Measurements from ENCODE around the gene SOX6. TPM values are rescaled to one million over a fixed set of nuclear protein-coding genes. Genes with fewer than 3 reads are reported as not detected.

The SOX6 gene
- polyA plus RNA-seq, 1 of the 3 experiments (the other 2 are of a cell fraction): 0.03 TPM

DNA sequence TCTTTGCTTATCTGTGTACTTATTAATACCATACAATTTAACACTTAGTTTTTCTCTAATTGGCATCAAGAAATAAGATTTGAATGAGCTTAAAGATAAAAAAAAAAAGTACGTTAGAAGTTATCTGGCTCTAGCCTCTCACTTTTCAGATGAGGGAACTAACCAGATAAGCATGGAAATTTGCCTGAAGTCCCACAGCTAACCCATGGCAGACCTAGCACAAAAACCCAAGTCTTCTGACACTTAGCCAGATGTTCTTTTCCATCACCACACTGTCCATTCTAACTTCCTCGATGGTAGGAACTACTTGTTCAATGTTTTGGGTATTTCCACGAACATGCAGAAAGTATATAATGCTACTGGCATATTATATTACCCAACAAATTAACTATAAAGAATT is 7.4 kb upstream of the SOX6 start (continued):
- TF ChIP-seq CHD2 (IDR thresholded peaks at IDR 0.05; ENCODE audit: low read length, partially characterized antibody) (no peak), SIN3A (IDR thresholded peaks at IDR 0.05; ENCODE audit: borderline replicate concordance, low read depth, low read length) (no peak)

DNA sequence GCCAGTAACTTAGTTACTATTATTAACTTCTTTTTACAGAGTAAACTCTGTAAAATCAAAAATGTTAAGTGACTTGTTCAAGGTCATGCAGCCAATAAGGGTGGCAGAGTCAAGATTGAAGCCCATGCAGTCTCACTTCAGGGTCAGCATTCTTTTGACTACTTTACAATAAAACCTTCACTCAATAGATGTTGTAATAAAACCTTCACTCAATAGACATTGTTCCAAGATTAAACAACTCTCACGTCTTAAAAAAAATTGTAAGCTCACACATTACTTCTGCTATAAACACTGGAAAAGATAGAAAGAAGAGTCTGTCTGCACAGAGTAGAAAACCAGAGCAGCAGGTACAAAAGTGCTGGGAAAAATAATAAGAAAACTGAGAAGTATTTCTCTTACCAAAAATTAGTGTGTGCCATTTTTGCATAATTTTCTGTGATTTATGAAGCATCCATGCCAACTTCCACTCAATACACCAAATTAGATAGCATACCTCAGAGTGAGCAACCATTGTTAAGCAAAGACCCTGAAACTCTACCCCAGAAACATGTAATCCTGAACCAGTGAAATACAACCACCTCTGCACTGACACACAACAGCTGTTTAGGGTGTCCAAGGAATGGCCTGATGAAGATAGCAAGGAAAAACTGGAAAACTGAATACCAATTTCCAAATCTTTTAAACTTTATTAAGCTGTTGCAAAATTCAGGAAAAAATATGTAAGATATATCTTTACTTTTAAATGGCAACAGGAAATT is 4.9 kb upstream of the SOX6 start:
- Histone ChIP-seq H2AFZ (ENCODE audit: low read depth) (no peak overlapping the region), H3K27ac (ENCODE audit: low read depth in 2 of 2, low read length in 1 of 2) (no peak overlapping the region), H4K20me1 (ENCODE audit: insufficient read depth) (no peaks in the 10 kb centered on the region), H3K9me2 (no peaks in the 10 kb centered on the region), H3K4me2 (no peak overlapping the region), H3F3A (replicated peaks; ENCODE audit: insufficient read depth) (no peaks in the 10 kb centered on the region), H3K27me3 (ENCODE audit: insufficient read depth) (no peaks in the 10 kb centered on the region), H3K4me3 (ENCODE audit: low read depth in 2 of 2, low read length in 1 of 2) (no peak overlapping the region), H3K79me2 (ENCODE audit: insufficient read depth) (no peaks in the 10 kb centered on the region), H3K36me3 (replicated peaks in 1 of 2; ENCODE audit: control insufficient read depth in 1 of 2, insufficient read depth in 2 of 2, low read length in 1 of 2) (no peaks in the 10 kb centered on the region), H3K4me1 (ENCODE audit: control insufficient read depth in 1 of 2, insufficient read depth in 2 of 2, low read depth in 1 of 2, low read length in 1 of 2) (no peaks in the 10 kb centered on the region), H3K9ac (no peak overlapping the region), H3K9me3 (no peaks in the 10 kb centered on the region)
- WGBS (ENCODE audit: low lambda C conversion rate): 47% methylated on average over 1 of the region's 1 CpG
- TF ChIP-seq GABPA (IDR thresholded peaks at IDR 0.05; ENCODE audit: low read depth) (no peak), MXI1 (IDR thresholded peaks at IDR 0.05; ENCODE audit: low read depth, low read length) (no peak), YY1 (IDR thresholded peaks at IDR 0.05; ENCODE audit: low read depth) (no peak), FOXJ3 (CRISPR knock-in tag; IDR thresholded peaks at IDR 0.05) (no peak), RAD21 (IDR thresholded peaks at IDR 0.05; ENCODE audit: low read length) (no peak), CHD2 (IDR thresholded peaks at IDR 0.05; ENCODE audit: low read length, partially characterized antibody) (no peak), TAF1 (IDR thresholded peaks at IDR 0.05; ENCODE audit: borderline replicate concordance, low read depth, low read length) (no peak)
- TF ChIP-seq, protein P1, sequence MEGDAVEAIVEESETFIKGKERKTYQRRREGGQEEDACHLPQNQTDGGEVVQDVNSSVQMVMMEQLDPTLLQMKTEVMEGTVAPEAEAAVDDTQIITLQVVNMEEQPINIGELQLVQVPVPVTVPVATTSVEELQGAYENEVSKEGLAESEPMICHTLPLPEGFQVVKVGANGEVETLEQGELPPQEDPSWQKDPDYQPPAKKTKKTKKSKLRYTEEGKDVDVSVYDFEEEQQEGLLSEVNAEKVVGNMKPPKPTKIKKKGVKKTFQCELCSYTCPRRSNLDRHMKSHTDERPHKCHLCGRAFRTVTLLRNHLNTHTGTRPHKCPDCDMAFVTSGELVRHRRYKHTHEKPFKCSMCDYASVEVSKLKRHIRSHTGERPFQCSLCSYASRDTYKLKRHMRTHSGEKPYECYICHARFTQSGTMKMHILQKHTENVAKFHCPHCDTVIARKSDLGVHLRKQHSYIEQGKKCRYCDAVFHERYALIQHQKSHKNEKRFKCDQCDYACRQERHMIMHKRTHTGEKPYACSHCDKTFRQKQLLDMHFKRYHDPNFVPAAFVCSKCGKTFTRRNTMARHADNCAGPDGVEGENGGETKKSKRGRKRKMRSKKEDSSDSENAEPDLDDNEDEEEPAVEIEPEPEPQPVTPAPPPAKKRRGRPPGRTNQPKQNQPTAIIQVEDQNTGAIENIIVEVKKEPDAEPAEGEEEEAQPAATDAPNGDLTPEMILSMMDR (IDR thresholded peaks at IDR 0.05): no peak
- ChIA-PET CTCF (no interaction called here), POLR2A (no interaction called here)
- DNase-seq: no peak

DNA sequence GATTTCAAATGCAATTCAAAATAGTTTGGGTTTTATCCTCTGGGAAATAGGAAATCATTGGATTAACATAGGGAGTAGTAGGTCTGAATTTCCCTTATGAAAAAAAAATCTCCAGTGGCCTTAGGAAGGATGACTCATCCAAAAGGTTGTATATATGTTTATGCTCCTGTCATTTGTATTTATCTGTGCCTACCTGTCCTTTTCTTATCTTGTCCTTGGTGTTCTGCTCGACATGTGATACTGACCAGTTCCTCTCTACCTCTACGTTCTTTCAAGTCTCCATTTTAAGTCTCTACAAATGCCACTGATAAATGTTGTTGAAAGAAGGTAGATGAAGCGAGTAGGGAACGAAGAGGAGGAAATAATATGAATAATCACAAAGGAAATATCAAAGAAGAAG is 3.0 kb upstream of the SOX6 start:
- ChIA-PET POLR2A (no interaction called here), CTCF (no interaction called here)
- Histone ChIP-seq H3K27ac (ENCODE audit: low read depth in 2 of 2, low read length in 1 of 2) (no peak overlapping the region), H2AFZ (ENCODE audit: low read depth) (no peak overlapping the region), H3K4me2 (no peak overlapping the region), H3K9me3 (no peaks in the 10 kb centered on the region), H4K20me1 (ENCODE audit: insufficient read depth) (no peaks in the 10 kb centered on the region), H3K4me1 (ENCODE audit: control insufficient read depth in 1 of 2, insufficient read depth in 2 of 2, low read depth in 1 of 2, low read length in 1 of 2) (no peaks in the 10 kb centered on the region), H3F3A (replicated peaks; ENCODE audit: insufficient read depth) (no peaks in the 10 kb centered on the region), H3K36me3 (replicated peaks in 1 of 2; ENCODE audit: control insufficient read depth in 1 of 2, insufficient read depth in 2 of 2, low read length in 1 of 2) (no peaks in the 10 kb centered on the region), H3K4me3 (ENCODE audit: low read depth in 2 of 2, low read length in 1 of 2) (no peak overlapping the region), H3K27me3 (ENCODE audit: insufficient read depth) (no peaks in the 10 kb centered on the region), H3K9ac (no peak overlapping the region), H3K79me2 (ENCODE audit: insufficient read depth) (no peaks in the 10 kb centered on the region), H3K9me2 (no peaks in the 10 kb centered on the region)
- no peak for DNase-seq
- 34% methylated on average over 4 of the region's 4 CpGs for WGBS (ENCODE audit: low lambda C conversion rate)
- TF ChIP-seq EZH2phosphoT487 (IDR thresholded peaks at IDR 0.05; ENCODE audit: borderline replicate concordance, low read depth): no peak
- TF ChIP-seq, protein P1 (IDR thresholded peaks at IDR 0.05): no peak

All from SK-N-SH (cell line).